RPMI7951 (cell line): ENCODE results near the gene GRPEL2. TPM values are rescaled to one million over a fixed set of nuclear protein-coding genes. Genes with fewer than 3 reads are reported as not detected.
"Not testable (repeated sequence)": the region's sequence is repeated elsewhere in the genome, so short reads cannot be mapped to it uniquely, and the experiment has no call there.

Experiments
- DNase-seq: peaks from one replicate; pipeline ENCODE4 v3.0.0-alpha.2; 2012; ENCODE audit warnings: low read depth
- total RNA-seq: library from RNA; depleted of rRNA; stranded (reverse); fragments of >200 nt; shearing (Covaris generic); gene quantifications from 2 replicates; pipeline ENCODE4 v1.2.3, GENCODE V29; 2014

GRPEL2 gene
- total RNA-seq, 1 experiment from 2014 or later = 21.1 TPM

GRCh38 chr5:149376711-149377447 is 31.6 kb downstream of the GRPEL2 start:
- DNase-seq = no peak

GRCh38 chr5:149378241-149378820 is 33.0 kb downstream of the GRPEL2 start:
- no peak for DNase-seq

- no peak for DNase-seq
These were observed 34.0 kb downstream of the GRPEL2 start, which contains the start of gene IL17B for GRCh38 chr5:149379177-149379761. Gene IL17B (minus strand): TSS chr5:149379292. CDS start chr5:149379225, 67 bp downstream.

GRCh38 chr5:149379818-149380374 is 34.6 kb downstream of the GRPEL2 start:
- no peak for DNase-seq

- DNase-seq = no peak
These were observed 35.3 kb downstream of the GRPEL2 start for GRCh38 chr5:149380466-149381121.

- DNase-seq = no peak
These were observed 36.1 kb downstream of the GRPEL2 start for GRCh38 chr5:149381261-149381985.

GRCh38 chr5:149381986-149382338 is 36.7 kb downstream of the GRPEL2 start:
- DNase-seq = peak; percentile 58

GRCh38 chr5:149382517-149383220 is 37.4 kb downstream of the GRPEL2 start:
- DNase-seq = no peak

- no peak for DNase-seq
These were observed 38.1 kb downstream of the GRPEL2 start for GRCh38 chr5:149383399-149383798.

- DNase-seq = no peak
These were observed 40.9 kb downstream of the GRPEL2 start for GRCh38 chr5:149386166-149386565.

- DNase-seq = peak; percentile 76
These were observed 41.9 kb downstream of the GRPEL2 start for GRCh38 chr5:149387081-149387631.

- DNase-seq = peak; percentile 73
These were observed 42.7 kb downstream of the GRPEL2 start for GRCh38 chr5:149387982-149388381.

GRCh38 chr5:149388498-149389190 is 43.3 kb downstream of the GRPEL2 start:
- no peak for DNase-seq

- DNase-seq = no peak
These were observed 44.5 kb downstream of the GRPEL2 start for GRCh38 chr5:149389552-149390495.

- DNase-seq = not testable (repeated sequence)
These were observed 45.8 kb downstream of the GRPEL2 start for GRCh38 chr5:149391076-149391475.

- no peak for DNase-seq
These were observed 46.2 kb downstream of the GRPEL2 start for GRCh38 chr5:149391524-149391923.

GRCh38 chr5:149392718-149393117 is 47.4 kb downstream of the GRPEL2 start:
- DNase-seq = peak; percentile 54

- not testable (repeated sequence) for DNase-seq
These were observed 49.7 kb downstream of the GRPEL2 start for GRCh38 chr5:149394996-149395395.

- DNase-seq = peak; percentile 76
These were observed 52.2 kb downstream of the GRPEL2 start for GRCh38 chr5:149397530-149397929.
